Peyer's patch (tissue), 4 donors: ENCODE data around the gene TCAP.

Experiments used
- POLR2A ChIP-seq, 2 donors: fragments of 450-650 bp; IDR thresholded peaks; one replicate each; pipeline ENCODE4 v1.5.1; 2017; ENCODE audit warnings: antibody characterized with exemption in 2 of 2, mild to moderate bottlenecking in 2 of 2, moderate library complexity in 2 of 2
- TF ChIP-seq, protein P1 (sequence below), 6 experiments: fragments of 450-650 bp in 4 of 6; fragments of 200-600 bp in 2 of 6; sonication (generic) in 1 of 6; IDR thresholded peaks; one replicate each; pipeline ENCODE4 v1.5.1; 2017 to 2019; ENCODE audit warnings: antibody characterized with exemption in 6 of 6, mild to moderate bottlenecking in 3 of 6, moderate library complexity in 1 of 6

DNA sequence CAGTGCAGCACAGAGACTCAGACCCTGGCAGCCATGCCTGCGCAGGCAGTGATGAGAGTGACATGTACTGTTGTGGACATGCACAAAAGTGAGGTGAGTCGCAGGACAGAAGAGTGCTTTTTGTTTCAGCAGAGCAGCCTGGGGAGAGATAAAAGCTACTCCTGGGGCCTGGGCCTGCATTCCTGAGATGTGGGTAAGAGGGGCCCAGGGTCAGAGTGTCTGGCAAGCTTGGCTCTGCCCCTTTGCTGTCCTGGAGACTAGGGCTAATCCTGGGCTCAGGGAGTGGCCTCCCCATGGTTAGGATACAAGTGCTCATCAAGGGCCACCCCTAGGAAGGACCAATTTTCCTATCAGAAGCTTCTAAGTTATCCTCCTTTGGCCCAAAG is 29.9 kb downstream of the TCAP start:
- TF ChIP-seq, protein P1, sequence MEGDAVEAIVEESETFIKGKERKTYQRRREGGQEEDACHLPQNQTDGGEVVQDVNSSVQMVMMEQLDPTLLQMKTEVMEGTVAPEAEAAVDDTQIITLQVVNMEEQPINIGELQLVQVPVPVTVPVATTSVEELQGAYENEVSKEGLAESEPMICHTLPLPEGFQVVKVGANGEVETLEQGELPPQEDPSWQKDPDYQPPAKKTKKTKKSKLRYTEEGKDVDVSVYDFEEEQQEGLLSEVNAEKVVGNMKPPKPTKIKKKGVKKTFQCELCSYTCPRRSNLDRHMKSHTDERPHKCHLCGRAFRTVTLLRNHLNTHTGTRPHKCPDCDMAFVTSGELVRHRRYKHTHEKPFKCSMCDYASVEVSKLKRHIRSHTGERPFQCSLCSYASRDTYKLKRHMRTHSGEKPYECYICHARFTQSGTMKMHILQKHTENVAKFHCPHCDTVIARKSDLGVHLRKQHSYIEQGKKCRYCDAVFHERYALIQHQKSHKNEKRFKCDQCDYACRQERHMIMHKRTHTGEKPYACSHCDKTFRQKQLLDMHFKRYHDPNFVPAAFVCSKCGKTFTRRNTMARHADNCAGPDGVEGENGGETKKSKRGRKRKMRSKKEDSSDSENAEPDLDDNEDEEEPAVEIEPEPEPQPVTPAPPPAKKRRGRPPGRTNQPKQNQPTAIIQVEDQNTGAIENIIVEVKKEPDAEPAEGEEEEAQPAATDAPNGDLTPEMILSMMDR (IDR thresholded peaks at IDR 0.05): no peak
- TF ChIP-seq POLR2A (IDR thresholded peaks at IDR 0.05): no peak
